ENCODE results near the gene EEF1AKMT3.
A peak's percentile ranks its signal among the peaks of the same experiment; 100 is the strongest.

EEF1AKMT3 gene

GRCh38 chr12:57782608-57783465 lies 10.4 kb downstream of the EEF1AKMT3 start, which contains the start of gene TSFM:
Gene TSFM, plus strand, starts transcription at chr12:57782787. Its CDS starts 15 bp downstream, at chr12:57782802.
- Histone ChIP-seq H3F3A (ENCODE audit: low read depth) (no peaks in the 10 kb centered on the region), H3K9me2 (replicated peaks; ENCODE audit: low read depth, low read length) (no peaks in the 10 kb centered on the region), H3K9ac (ENCODE audit: low read depth, low read length, poor library complexity, severe bottlenecking) (peak within 1 kb of the TSS; percentile 85), H3K4me1 (ENCODE audit: insufficient read depth, low read length, poor library complexity, severe bottlenecking) (peaks cover 25% of the 10 kb centered on the region), H3K36me3 (ENCODE audit: insufficient read depth, low read length) (peaks cover 21% of the 10 kb centered on the region; the same call in 1 of the 2 replicates), H3K9me3 (ENCODE audit: insufficient read depth, low read depth, low read length) (no peaks in the 10 kb centered on the region), H3K27me3 (ENCODE audit: insufficient read depth, low read length, poor library complexity, severe bottlenecking) (no peaks in the 10 kb centered on the region), H3K79me2 (ENCODE audit: insufficient read depth, low read length) (peaks cover 30% of the 10 kb centered on the region), H2AFZ (ENCODE audit: low read length) (peak within 1 kb of the TSS; percentile 49), H3K4me3 (ENCODE audit: low read length, poor library complexity, severe bottlenecking) (peak within 1 kb of the TSS; percentile 91), H3K4me2 (ENCODE audit: low read depth, low read length, poor library complexity, severe bottlenecking) (peak within 1 kb of the TSS; percentile 85), H4K20me1 (ENCODE audit: insufficient read depth, low read length, poor library complexity, severe bottlenecking) (peaks cover 13% of the 10 kb centered on the region)
- TF ChIP-seq CTCF (conservative IDR thresholded peaks at IDR 0.05; ENCODE audit: low read length) = peak; percentile 93
- no peak for TF ChIP-seq EZH2phosphoT487 (IDR thresholded peaks at IDR 0.05; ENCODE audit: borderline replicate concordance)

GRCh38 chr12:57783466-57783801 lies 11.0 kb downstream of the EEF1AKMT3 start:
- Histone ChIP-seq H4K20me1 (ENCODE audit: insufficient read depth, low read length, poor library complexity, severe bottlenecking) (peaks cover 13% of the 10 kb centered on the region), H3K27me3 (ENCODE audit: insufficient read depth, low read length, poor library complexity, severe bottlenecking) (no peaks in the 10 kb centered on the region), H3K4me1 (ENCODE audit: insufficient read depth, low read length, poor library complexity, severe bottlenecking) (peaks cover 25% of the 10 kb centered on the region), H3K9me2 (replicated peaks; ENCODE audit: low read depth, low read length) (no peaks in the 10 kb centered on the region), H3K4me2 (ENCODE audit: low read depth, low read length, poor library complexity, severe bottlenecking) (peak overlapping the region; percentile 85), H3K36me3 (ENCODE audit: insufficient read depth, low read length) (peaks cover 27% of the 10 kb centered on the region; the same call in 1 of the 2 replicates), H3K79me2 (ENCODE audit: insufficient read depth, low read length) (peaks cover 30% of the 10 kb centered on the region), H3K9me3 (ENCODE audit: insufficient read depth, low read depth, low read length) (no peaks in the 10 kb centered on the region), H2AFZ (ENCODE audit: low read length) (no peak overlapping the region), H3K9ac (ENCODE audit: low read depth, low read length, poor library complexity, severe bottlenecking) (peak overlapping the region; percentile 85), H3F3A (ENCODE audit: low read depth) (no peaks in the 10 kb centered on the region), H3K4me3 (ENCODE audit: low read length, poor library complexity, severe bottlenecking) (peak overlapping the region; percentile 91)
- no peak for TF ChIP-seq EZH2phosphoT487 (IDR thresholded peaks at IDR 0.05; ENCODE audit: borderline replicate concordance)
- no peak for TF ChIP-seq CTCF (conservative IDR thresholded peaks at IDR 0.05; ENCODE audit: low read length)

GRCh38 chr12:57783861-57784260 lies 11.4 kb downstream of the EEF1AKMT3 start:
- Histone ChIP-seq H4K20me1 (ENCODE audit: insufficient read depth, low read length, poor library complexity, severe bottlenecking) (peaks cover 13% of the 10 kb centered on the region), H3K36me3 (ENCODE audit: insufficient read depth, low read length) (peaks cover 30% of the 10 kb centered on the region; the same call in 1 of the 2 replicates), H3K79me2 (ENCODE audit: insufficient read depth, low read length) (peaks cover 30% of the 10 kb centered on the region), H3K27me3 (ENCODE audit: insufficient read depth, low read length, poor library complexity, severe bottlenecking) (no peaks in the 10 kb centered on the region), H3K4me3 (ENCODE audit: low read length, poor library complexity, severe bottlenecking) (peak overlapping the region; percentile 91), H2AFZ (ENCODE audit: low read length) (no peak overlapping the region), H3F3A (ENCODE audit: low read depth) (no peaks in the 10 kb centered on the region), H3K4me2 (ENCODE audit: low read depth, low read length, poor library complexity, severe bottlenecking) (peak overlapping the region; percentile 85), H3K9ac (ENCODE audit: low read depth, low read length, poor library complexity, severe bottlenecking) (no peak overlapping the region), H3K9me2 (replicated peaks; ENCODE audit: low read depth, low read length) (no peaks in the 10 kb centered on the region), H3K9me3 (ENCODE audit: insufficient read depth, low read depth, low read length) (no peaks in the 10 kb centered on the region), H3K4me1 (ENCODE audit: insufficient read depth, low read length, poor library complexity, severe bottlenecking) (peaks cover 25% of the 10 kb centered on the region)
- TF ChIP-seq CTCF (conservative IDR thresholded peaks at IDR 0.05; ENCODE audit: low read length) = no peak
- TF ChIP-seq EZH2phosphoT487 (IDR thresholded peaks at IDR 0.05; ENCODE audit: borderline replicate concordance) = no peak

All from Loucy (cell line).